Measurements from ENCODE around the gene BICD1.
"Not testable (repeated sequence)": the region's sequence is repeated elsewhere in the genome, so short reads cannot be mapped to it uniquely, and the experiment has no call there.

BICD1 gene

GRCh38 chr12:32249777-32250176 is 143.1 kb downstream of the BICD1 start:
- no peak for DNase-seq

DNA sequence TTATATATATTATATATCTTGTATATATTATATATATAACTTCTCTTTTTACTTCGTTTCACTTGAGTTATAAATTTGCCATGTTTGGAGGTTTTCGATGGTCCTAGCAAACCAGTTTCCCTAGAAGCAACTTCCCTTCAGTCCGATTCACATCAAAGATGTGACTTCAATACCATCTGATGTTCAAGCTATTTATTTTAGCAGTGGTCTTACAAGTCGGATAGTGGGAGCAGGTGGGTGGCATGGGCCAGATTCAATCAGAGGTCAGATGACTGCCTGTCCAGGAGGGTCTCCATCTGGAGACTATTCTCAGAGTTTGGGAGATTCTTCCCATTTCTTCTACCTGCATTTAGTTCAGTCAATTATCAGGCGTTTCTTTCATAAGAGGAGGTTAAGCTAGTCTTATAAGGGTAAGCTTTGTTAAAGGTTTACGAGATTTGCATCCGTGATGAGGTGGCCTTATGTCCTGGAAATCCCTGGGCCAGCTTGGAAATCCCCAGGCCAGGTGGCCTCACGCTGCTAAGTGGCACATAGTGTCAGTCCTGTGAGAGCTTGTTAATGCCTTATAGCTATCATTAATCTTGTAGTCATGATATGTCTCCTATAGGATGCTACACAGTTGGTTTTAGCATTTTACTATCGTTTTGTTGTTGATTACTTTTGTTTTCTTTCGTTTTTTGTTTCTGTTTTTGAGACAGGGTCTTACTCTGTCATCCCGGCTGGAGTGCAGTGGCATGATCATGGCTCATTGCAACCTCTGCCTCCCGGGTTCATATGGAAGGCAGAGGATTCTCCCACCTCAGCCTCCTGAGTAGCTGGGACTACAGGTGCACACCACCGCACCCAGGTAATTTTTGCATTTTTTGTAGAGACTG is 145.8 kb downstream of the BICD1 start:
- no peak for DNase-seq

DNA sequence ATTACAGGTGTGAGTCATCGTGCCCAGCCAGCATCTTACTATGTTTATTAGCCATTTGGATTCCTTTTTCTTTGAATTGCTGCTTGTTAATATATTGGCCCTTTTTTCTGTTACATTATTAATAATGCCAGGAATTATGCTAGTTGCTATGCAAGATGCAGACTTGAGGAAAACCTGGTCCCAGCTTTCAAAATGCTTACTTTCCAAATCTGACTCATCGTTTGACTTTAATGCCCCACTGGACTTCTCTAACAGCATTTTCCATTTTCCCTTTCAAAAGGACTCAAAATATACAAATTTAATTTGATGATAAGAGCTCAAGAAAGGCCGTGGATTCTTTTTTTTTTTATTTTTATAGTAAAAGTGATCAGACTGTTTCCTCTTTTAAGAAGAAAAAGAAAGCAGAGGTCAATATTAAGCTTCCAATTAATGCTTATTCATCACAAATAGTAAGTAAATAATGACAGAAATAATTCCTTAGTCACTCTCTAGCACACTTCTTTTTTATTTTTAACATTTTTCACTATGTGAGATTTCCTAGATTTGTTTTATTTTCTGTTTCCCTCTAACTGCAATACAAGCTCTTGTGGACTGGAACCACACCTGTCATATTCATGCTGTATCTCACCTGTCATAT is 146.6 kb downstream of the BICD1 start:
- no peak for DNase-seq

DNA sequence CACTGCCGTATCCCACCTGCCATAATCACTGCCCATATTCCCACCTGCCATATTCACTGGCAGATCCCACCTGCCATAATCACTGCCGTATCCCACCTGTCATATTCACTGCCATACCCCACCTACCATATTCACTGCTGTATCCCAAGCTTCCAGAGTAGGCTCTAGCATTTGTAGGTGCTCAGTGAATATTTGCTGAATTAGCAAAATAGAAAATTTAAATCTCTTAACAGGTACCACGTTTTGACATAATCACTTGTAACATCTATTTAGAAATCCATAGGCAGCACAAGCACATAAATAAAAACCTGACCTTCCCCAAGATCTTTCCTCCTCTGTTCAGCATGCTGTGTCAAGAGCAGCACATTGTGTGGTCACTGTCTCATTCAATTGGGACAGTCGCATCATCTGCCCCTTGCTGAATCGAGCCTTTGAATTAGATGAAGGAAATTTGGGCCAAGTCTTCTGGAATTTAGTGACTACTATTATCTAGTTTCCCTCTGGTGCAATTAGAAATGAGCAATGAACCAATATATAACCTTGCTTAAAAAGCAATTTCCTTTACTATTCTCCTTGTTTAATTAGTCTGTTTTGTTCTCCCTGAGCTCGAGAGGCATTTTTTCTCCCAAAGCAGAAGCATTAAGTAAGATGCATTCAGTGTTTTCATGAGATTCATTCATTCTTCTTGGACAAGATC is 147.8 kb downstream of the BICD1 start:
- no peak for DNase-seq

DNA sequence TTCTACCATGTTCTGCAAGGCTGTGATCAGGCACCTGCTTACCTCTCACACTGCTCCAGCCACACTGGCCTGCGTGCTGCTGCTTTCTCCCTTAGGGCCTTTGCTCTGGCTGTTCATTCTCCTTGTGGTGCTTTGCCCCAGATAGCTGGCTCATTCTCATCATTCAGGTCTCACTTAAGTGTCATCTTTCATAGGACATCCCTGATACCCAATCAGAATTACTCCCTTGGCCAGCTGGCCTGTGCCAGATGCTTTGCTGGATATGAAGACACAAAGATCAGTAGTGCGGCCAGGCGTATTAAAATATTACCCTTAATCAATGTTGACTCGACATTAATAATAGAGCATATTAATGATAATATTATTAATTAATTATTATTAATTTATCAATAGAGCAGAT is 148.9 kb downstream of the BICD1 start:
- DNase-seq, result no peak

DNA sequence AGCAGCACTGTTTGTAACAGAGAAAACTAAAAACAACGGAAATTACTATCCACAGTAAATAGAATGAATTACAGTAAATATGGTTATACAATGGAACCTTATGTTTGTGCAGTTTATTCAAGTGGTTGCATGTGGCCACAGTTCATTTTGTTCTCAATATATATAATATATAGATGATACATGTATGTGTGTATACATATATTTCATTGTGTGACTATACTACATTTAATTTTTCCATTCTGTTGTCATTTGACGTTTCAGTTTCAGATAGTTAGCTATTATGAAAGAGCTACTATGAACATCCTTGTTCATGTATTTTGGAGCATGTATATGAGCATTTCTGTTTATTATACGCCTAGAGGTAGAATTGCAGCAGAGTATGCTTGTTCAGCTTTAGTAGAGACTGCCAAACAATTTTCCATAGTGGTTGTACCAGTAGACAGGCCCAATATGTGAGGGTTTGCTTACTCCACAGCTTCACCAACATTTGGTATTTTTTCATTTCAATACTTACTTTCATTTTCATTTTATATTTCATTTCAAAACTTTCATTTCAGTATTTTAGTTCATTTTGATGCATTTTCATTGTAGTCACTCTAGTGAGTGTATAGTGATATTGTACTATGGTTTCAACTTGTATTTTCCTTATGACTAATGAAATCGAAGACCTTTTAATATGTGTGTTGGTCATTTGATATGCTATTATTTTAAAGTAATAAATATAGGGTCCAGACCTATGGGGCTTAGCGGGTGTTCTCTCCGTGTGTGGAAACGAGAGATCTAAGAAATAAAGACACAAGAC is 151.2 kb downstream of the BICD1 start:
- DNase-seq, result no peak

DNA sequence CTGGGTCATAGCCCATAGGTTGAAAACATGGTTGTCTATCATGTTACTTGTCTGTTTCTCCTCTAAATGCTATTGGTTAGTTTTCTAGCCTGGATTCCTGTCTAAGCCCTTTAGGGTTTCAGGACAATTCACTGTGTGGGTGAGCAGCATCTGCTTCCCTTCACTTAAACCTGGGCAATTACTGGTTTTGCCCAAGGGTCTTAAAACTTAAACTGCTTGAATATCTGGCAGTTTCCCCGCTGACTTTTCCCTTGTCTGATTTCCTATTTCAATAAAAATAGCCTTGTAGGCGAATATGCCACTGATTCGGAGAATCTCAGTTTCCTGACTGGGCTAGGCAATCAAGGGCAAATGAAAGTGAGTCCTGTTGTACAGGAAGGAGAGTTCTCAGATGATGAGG is 154.0 kb downstream of the BICD1 start:
- DNase-seq, result no peak

DNA sequence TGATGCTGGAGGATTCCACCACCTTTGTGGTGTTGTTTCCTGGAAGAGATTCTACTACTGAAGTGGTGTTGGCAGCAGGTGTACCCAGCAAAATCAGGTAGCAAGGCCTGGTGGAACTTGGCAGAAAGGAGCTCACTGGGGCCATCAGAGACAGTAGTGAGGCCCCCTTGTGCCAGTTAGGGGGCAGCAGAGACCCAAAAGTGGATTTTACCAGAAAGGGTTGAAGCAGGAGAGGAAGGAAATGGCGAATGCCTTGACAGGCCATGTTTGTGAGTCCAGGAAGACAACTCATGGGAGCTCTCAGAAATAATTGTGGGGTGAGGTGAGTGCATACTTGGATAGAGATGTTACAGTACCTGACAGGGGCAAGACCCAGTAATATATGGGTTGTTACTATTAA is 155.0 kb downstream of the BICD1 start:
- no peak for DNase-seq

- no peak for DNase-seq
Observed at GRCh38 chr12:32264961-32265360, 158.3 kb downstream of the BICD1 start.

DNA sequence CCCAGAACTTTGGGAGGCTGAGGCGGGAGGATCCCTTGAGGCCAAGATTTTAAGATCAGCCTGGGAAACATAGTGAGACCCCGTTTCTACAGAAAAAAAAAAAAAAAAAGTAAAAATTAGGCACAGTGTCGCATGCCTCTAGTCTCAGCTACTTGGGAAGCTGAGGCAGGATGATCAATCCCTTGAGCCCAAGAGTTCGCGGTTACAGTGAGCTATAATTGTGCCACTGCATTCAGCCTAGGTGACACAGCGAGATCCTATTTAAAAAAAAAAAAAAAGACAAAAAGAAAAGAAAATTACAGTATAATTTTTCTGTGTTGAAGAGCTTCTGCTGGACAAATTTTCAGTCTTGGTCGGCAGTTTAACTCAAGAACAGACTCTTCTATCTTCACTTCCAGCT is 158.8 kb downstream of the BICD1 start:
- no peak for DNase-seq

DNA sequence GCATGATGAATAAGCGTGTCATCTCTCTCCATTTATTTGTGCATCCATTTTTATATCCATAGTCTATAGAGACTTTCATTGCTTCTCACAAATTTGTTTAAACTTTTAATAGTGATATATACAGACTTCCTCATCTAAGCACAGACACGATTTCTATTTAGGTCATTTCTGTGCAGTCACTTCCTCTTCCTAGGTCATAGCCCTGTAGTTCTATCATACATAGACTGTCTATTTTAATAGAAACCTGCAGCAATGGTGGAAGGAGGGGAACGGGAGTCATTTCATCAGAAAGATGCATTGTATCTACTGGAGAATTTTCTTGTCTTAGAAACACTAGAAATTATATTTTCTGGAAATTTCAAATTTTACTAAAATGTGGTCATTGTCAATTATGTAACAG is 159.3 kb downstream of the BICD1 start:
- DNase-seq, result no peak

DNA sequence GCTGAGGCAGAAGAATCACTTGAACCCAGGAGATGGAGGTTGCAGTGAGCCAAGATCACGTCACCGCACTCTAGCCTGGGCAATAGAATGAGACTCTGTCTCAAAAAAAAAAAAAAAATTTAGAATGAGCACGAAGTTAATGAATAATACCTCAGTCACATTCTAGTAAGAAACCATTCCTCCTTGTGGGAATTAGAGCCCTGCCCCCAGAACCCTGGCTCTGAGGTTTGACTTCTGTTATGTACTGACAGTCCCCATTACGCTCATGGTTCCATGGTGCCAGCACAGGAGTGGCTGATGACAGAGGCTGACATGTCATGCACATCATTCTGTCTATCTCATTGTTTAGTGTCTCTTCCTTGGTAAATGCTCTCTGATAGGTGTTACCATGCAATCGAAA is 160.1 kb downstream of the BICD1 start:
- DNase-seq, result no peak

DNA sequence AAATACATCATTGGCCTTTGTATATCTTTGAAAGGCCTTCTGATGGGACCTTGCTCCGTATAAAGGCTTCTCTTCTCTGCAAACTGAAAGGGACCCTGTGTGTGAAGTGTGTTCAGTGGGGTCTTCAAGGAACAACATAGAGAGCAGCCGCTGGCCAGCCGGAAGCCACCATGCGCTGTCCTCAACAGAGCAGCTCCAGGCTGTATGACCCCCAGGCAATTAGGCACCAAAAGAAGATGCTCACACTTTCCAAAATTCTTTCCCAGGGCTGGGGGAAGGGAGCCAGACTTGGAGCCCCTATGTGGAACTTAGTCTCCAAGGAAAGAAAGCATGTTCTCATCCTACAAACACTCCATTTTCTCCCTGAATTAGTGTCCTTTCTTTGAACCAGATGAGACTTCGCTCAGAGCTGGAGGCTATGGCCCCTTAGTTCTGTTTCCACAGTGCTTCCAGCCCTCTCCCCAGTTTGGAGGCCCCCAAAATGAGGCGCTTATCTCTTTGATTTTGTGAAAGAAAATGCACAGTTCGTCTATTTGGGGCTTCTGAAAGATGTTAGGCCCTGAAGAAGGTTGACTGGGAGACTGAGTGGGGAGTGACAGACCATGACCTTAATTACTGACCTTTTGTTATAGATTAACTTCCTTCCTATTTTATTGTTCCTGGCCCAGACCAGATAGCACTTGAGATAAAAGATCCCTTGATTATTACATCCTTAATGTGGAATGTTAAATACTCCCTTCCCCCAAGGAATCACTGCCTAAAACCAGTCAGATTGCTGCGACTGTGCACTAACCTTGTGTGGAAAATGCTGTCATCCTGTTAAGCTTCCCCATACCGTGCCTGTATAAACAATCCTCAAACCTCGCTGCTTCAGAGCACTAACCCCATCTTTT is 164.4 kb downstream of the BICD1 start:
- DNase-seq, result no peak

DNA sequence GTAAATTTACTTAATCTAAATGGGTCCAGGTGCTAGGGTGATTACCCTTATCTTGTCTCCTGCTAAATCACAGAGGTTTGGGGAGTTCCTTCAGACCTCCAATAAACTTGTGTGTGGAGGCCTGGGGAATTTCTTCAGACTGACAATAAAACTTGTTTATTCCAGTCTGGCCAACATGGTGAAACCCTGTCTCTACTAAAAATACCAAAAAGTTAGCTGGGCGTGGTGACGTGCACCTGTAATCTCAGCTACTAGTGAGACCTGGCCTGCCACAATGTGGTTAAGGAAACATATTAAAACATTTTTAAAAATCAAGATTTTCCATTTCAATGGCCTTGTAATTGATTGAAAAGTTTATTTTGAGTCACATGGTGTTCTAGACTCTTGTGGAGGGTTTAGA is 165.8 kb downstream of the BICD1 start:
- DNase-seq, result no peak

DNA sequence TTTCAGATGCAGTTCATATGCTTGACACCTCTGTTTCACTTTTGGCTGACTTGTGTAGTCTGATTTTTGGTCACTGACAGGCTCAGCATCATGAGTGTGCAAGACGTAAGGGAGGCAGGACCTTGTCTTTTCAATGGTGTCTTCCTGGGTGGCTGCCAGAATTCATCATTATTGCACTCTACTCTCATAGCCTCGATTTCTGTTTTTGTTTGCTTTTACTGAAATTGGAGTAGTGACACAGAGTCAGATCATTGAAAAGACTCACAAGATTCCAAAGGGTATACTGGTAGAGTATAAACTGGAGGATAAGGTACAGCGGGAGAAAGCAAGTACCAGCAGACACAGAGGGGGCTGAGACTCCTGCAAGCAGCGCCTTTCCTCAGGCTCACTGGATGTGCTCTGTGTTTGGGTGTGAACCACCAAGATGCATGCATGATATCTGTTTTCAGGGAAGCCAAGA is 166.4 kb downstream of the BICD1 start:
- no peak for DNase-seq

GRCh38 chr12:32273712-32274111 is 167.1 kb downstream of the BICD1 start:
- no peak for DNase-seq

GRCh38 chr12:32274665-32275064 is 168.0 kb downstream of the BICD1 start:
- no peak for DNase-seq

DNA sequence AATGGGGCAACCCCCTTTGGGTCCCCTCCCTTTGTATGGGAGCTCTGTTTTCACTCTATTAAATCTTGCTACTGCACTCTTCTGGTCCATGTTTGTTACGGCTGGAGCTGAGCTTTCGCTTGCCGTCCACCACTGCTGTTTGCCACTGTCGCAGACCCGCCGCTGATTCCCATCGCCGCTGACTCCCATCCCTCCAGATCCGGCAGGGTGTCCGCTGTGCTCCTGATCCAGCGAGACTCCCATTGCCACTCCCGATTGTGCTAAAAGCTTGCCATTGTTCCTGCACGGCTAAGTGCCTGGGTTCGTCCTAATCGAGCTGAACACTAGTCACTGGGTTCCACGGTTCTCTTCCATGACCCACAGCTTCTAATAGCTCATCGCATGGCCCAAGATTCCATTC is 168.9 kb downstream of the BICD1 start:
- DNase-seq, result not testable (repeated sequence)

DNA sequence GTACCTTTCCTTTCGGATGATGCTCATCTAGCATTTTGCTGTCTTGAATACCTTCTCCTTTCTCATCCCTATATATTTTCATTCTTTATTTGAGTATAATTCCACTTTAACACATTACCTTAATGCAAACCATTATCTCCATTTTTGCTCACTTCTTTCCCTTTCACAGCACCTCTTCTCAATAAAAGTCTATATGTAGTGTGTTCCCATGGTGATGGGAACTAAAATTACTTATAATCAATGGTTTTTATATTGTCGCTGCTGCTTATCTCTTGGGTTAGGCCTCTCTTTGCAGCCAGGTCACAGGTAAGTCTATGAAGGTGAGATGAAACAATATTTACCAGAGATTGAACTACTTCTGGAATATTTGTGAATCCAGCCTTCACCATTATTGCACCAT is 171.1 kb downstream of the BICD1 start:
- DNase-seq, result no peak

DNA sequence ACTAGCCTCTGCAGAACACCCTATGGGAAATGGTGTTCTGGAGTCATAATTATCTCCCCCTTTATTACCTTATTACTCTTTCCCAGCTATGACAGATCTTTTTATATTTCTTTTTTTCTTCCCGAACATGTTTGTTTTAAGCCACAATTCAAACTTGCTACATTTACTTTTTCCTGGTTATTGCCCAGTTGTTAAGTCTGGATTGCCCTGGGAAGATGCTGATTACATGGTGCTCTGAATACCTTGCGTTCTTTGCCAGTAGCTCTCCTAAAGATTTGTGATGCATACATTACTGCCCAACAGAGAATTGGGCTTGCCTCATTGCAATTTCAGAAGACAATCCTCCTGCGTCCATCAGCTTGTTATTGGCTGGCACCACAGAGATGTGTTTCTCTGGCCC is 174.5 kb downstream of the BICD1 start:
- no peak for DNase-seq

DNA sequence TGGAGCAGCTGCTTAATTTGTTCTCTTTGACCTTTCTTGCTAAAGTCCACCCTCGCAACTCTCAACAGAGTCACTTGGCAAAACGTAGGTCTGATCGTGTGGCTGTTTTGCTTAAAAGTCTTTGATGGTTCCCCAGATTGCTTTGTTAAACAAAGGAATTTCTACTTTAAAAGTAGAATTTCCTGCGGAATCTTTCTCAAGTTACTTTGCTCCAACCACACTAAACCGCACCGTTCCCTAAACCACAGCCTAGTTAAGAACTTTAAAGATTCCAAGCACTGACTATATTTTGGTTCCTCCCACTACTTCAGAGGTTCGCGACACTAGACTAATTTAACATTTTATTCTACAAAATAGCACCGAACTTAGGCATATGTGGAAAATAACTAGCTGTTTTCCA is 177.9 kb downstream of the BICD1 start:
- no peak for DNase-seq

GRCh38 chr12:32285021-32285420 is 178.4 kb downstream of the BICD1 start:
- DNase-seq, result no peak

Measured in cortex of kidney (tissue), 1 donor.